Loucy (cell line): ENCODE results near the gene PAGR1.

Source experiments
- H2AFZ ChIP-seq: fragments of 200-600 bp; sonication (generic); 2 replicates; pipeline ENCODE4 v1.6.0; 2016; ENCODE audit warnings: antibody characterized with exemption, mild to moderate bottlenecking, low read length, moderate library complexity
- H3F3A ChIP-seq: fragments of 200-600 bp; 2 replicates; pipeline ENCODE4 v1.6.0; 2016; ENCODE audit warnings: antibody characterized with exemption, low read depth, mild to moderate bottlenecking
- H3K27me3 ChIP-seq: fragments of 200-600 bp; sonication (generic); 2 replicates; pipeline ENCODE4 v1.6.1; 2014; ENCODE audit warnings: low read length, mild to moderate bottlenecking; ENCODE audit not compliant: insufficient read depth, poor library complexity, severe bottlenecking
- H3K36me3 ChIP-seq: fragments of 200-600 bp; sonication (generic); 2 replicates; pipeline ENCODE4 v1.6.1; 2016; ENCODE audit warnings: low read length; ENCODE audit not compliant: insufficient read depth
- H3K4me1 ChIP-seq: fragments of 200-600 bp; sonication (generic); 2 replicates; pipeline ENCODE4 v1.5.1; 2014; ENCODE audit warnings: low read length, mild to moderate bottlenecking; ENCODE audit not compliant: insufficient read depth, poor library complexity, severe bottlenecking
- H3K4me2 ChIP-seq: fragments of 200-600 bp; sonication (generic); 2 replicates; pipeline ENCODE4 v1.6.0; 2014; ENCODE audit warnings: antibody characterized with exemption, low read length, low read depth, mild to moderate bottlenecking; ENCODE audit not compliant: poor library complexity, severe bottlenecking
- H3K4me3 ChIP-seq: fragments of 200-600 bp; sonication (generic); 2 replicates; pipeline ENCODE4 v1.5.1; 2014; ENCODE audit warnings: low read length, mild to moderate bottlenecking, mixed read lengths; ENCODE audit not compliant: poor library complexity, severe bottlenecking
- H3K79me2 ChIP-seq: fragments of 200-600 bp; sonication (generic); 2 replicates; pipeline ENCODE4 v1.6.1; 2014; ENCODE audit warnings: low read length; ENCODE audit not compliant: insufficient read depth
- H3K9ac ChIP-seq: fragments of 200-600 bp; sonication (generic); 2 replicates; pipeline ENCODE4 v1.6.0; 2014; ENCODE audit warnings: mild to moderate bottlenecking, low read depth, low read length, moderate library complexity; ENCODE audit not compliant: poor library complexity, severe bottlenecking
- H3K9me2 ChIP-seq: fragments of 200-600 bp; sonication (generic); replicated peaks from 2 replicates; pipeline ENCODE4 v1.6.1; 2016; ENCODE audit warnings: low read depth, low read length, mixed read lengths
- H3K9me3 ChIP-seq: fragments of 200-600 bp; sonication (generic); 2 replicates; pipeline ENCODE4 v1.6.1; 2014; ENCODE audit warnings: mild to moderate bottlenecking, antibody characterized with exemption, low read length, low read depth; ENCODE audit not compliant: insufficient read depth
- H4K20me1 ChIP-seq: fragments of 200-600 bp; sonication (generic); 2 replicates; pipeline ENCODE4 v1.6.0; 2014; ENCODE audit warnings: antibody characterized with exemption, low read length, mild to moderate bottlenecking; ENCODE audit not compliant: insufficient read depth, poor library complexity, severe bottlenecking
- EZH2phosphoT487 ChIP-seq: fragments of 200-600 bp; IDR thresholded peaks from 2 replicates; pipeline ENCODE4 v1.6.1; 2018; ENCODE audit warnings: antibody characterized with exemption, mild to moderate bottlenecking, moderate library complexity, borderline replicate concordance
- TF ChIP-seq, protein P1 (sequence below): fragments of 200-600 bp; sonication (generic); conservative IDR thresholded peaks from 2 replicates; pipeline ENCODE4 v1.5.1; 2014; ENCODE audit warnings: mild to moderate bottlenecking, antibody characterized with exemption, low read length

Gene PAGR1

DNA sequence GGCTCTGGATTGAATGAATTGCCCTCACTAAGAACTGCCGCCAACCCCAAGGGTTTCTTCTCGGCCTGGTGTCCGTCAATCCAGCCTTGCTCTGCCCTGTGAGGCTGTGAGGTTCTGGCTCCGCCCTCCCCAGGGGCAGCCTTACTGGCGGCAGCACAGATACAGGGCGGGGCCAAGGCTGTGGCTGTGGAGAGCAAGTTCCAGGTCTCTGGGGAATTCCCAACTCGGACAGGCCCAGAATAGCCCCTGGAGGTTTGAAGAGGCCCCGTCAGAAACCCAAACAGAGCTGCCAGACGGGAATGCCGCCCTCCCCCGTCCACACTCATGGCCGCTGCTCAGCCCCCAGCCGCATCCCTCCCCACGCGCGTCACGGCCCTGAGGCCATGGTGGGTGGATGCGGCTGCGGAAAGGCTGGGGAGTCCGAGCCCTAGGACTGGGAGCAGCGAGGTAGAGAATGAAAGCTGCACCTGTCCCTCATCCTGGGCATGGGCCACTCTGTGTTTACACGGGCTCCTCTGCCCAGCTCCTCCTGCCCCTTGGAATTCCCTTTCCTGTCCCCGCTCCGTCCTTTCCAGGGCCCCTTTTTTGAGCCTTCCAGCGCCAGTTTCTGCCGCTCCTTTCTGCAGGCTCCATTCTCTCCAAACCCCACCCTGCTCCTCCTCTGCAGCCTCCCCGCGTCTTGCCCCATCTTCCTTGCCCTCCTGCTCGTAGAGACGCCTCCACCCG lies 4.6 kb upstream of the PAGR1 start:
- Histone ChIP-seq H3K9ac (no peak overlapping the region), H3K4me1 (peaks cover 47% of the 10 kb centered on the region), H3K4me2 (no peak overlapping the region), H2AFZ (no peak overlapping the region), H3F3A (peaks cover 10% of the 10 kb centered on the region; the same call in 1 of the 2 replicates), H3K4me3 (no peak overlapping the region), H3K9me3 (no peaks in the 10 kb centered on the region), H3K27me3 (no peaks in the 10 kb centered on the region), H3K79me2 (peaks cover 53% of the 10 kb centered on the region), H4K20me1 (peaks cover 35% of the 10 kb centered on the region), H3K36me3 (peaks cover 33% of the 10 kb centered on the region), H3K9me2 (no peaks in the 10 kb centered on the region)
- no peak for TF ChIP-seq EZH2phosphoT487
- TF ChIP-seq, protein P1, sequence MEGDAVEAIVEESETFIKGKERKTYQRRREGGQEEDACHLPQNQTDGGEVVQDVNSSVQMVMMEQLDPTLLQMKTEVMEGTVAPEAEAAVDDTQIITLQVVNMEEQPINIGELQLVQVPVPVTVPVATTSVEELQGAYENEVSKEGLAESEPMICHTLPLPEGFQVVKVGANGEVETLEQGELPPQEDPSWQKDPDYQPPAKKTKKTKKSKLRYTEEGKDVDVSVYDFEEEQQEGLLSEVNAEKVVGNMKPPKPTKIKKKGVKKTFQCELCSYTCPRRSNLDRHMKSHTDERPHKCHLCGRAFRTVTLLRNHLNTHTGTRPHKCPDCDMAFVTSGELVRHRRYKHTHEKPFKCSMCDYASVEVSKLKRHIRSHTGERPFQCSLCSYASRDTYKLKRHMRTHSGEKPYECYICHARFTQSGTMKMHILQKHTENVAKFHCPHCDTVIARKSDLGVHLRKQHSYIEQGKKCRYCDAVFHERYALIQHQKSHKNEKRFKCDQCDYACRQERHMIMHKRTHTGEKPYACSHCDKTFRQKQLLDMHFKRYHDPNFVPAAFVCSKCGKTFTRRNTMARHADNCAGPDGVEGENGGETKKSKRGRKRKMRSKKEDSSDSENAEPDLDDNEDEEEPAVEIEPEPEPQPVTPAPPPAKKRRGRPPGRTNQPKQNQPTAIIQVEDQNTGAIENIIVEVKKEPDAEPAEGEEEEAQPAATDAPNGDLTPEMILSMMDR = no peak

DNA sequence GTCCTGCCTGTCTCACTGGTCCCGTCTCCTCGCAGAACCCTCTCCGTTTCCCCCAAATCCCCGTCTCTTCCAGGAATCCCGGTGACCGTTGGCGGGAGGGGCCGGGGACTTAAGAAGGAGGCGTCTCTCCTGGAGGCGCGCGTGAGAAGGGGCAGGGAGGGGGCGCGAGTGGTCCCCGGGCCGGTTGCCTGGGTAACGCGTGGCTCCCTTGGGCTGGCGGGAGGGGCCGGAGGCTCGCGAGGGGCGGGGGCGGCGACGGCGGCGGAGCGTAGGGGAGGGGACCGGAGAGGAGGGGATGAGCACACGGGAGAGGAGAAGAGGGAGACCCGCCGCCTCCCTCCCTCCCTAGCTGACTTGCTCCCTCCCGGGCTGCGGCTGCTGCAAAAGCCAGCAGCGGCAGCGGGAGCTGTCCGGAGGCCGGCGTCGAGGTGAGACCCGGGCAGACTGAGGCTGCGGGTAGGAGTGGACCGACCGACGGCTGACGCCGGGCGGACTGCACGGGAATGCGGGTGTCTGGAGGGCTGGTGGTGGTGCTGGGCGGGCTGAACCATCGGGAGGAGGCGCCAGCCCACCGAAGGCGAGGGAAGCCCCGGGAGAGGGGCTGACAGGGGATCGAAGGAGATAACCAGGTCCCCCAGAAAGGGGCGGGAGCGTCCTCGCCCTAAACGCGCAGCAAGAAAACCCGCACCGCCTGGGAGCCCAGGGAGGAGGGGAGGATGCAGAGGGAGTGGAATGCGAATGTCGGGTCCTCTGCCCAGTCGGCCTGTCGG lies 3.9 kb upstream of the PAGR1 start, which contains the start of gene PRRT2:
PRRT2 (plus strand) TSS at position 298 of the 770 bp plus-strand sequence. CDS start 862 bp downstream, outside the sequence.
- Histone ChIP-seq H3K79me2 (peaks cover 49% of the 10 kb centered on the region), H4K20me1 (peaks cover 35% of the 10 kb centered on the region), H3K4me2 (no peak within 1 kb of the TSS), H3K4me3 (no peak within 1 kb of the TSS), H2AFZ (no peak within 1 kb of the TSS), H3K9me3 (no peaks in the 10 kb centered on the region), H3K9ac (no peak within 1 kb of the TSS), H3K9me2 (no peaks in the 10 kb centered on the region), H3F3A (peaks cover 10% of the 10 kb centered on the region; the same call in 1 of the 2 replicates), H3K4me1 (peaks cover 47% of the 10 kb centered on the region), H3K27me3 (no peaks in the 10 kb centered on the region), H3K36me3 (peaks cover 33% of the 10 kb centered on the region)
- no peak for TF ChIP-seq EZH2phosphoT487
- TF ChIP-seq, protein P1 = no peak

DNA sequence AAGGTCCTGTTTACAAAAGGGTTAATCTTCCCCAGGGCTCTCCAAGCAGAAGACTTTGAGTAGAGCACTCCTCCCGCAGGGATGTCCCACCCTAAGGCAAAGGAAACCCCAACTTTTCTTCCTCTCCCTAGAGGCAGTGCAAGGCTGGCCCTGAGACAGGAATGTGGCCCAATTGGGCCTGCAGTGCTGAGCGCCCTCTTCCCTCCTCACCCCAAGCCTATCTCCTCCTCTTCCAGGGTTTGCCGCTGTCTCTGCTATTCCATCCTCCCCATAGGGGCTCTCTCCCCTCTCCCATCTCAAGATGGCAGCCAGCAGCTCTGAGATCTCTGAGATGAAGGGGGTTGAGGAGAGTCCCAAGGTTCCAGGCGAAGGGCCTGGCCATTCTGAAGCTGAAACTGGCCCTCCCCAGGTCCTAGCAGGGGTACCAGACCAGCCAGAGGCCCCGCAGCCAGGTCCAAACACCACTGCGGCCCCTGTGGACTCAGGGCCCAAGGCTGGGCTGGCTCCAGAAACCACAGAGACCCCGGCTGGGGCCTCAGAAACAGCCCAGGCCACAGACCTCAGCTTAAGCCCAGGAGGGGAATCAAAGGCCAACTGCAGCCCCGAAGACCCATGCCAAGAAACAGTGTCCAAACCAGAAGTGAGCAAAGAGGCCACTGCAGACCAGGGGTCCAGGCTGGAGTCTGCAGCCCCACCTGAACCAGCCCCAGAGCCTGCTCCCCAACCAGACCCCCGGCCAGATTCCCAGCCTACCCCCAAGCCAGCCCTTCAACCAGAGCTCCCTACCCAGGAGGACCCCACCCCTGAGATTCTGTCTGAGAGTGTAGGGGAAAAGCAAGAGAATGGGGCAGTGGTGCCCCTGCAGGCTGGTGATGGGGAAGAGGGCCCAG lies 3.0 kb upstream of the PAGR1 start:
- Histone ChIP-seq H3K79me2 (peaks cover 46% of the 10 kb centered on the region), H3K9me2 (no peaks in the 10 kb centered on the region), H3K4me1 (peaks cover 50% of the 10 kb centered on the region), H3F3A (peaks cover 4% of the 10 kb centered on the region; the same call in 1 of the 2 replicates), H3K4me2 (no peak overlapping the region), H3K36me3 (peaks cover 31% of the 10 kb centered on the region), H3K4me3 (no peak overlapping the region), H3K9ac (no peak overlapping the region), H4K20me1 (peaks cover 34% of the 10 kb centered on the region), H3K27me3 (no peaks in the 10 kb centered on the region), H2AFZ (no peak overlapping the region), H3K9me3 (no peaks in the 10 kb centered on the region)
- TF ChIP-seq, protein P1 = no peak
- no peak for TF ChIP-seq EZH2phosphoT487
